Thyroid gland (tissue), 4 donors: ENCODE measurements around the gene IL18BP. TPM values are rescaled to one million over a fixed set of nuclear protein-coding genes. Genes with fewer than 3 reads are reported as not detected.

Source experiments
- DNase-seq, 2 donors: peaks; one replicate each; pipeline ENCODE4 v3.0.0-alpha.2; 2019
- H3K27ac ChIP-seq, 3 donors: fragments of 200-600 bp; sonication (generic); 1 replicate in 2 of 3; 2 replicates in 1 of 3; pipeline ENCODE4 v1.5.1; 2016 to 2019; ENCODE audit warnings: mild to moderate bottlenecking in 1 of 3, moderate library complexity in 1 of 3
- H3K27me3 ChIP-seq: fragments of 200-600 bp; sonication (generic); one replicate; pipeline ENCODE4 v1.5.1; 2019
- H3K36me3 ChIP-seq, 2 donors: fragments of 200-600 bp; sonication (generic); one replicate each; pipeline ENCODE4 v1.5.1; 2016 to 2019
- H3K4me1 ChIP-seq, 2 donors: fragments of 200-600 bp; sonication (generic); one replicate each; pipeline ENCODE4 v1.5.1; 2017 to 2019
- H3K4me3 ChIP-seq, 3 donors: fragments of 200-600 bp; sonication (generic); replicated peaks in 1 of 3; 1 replicate in 2 of 3; 2 replicates in 1 of 3; pipeline ENCODE4 v1.5.1; 2016; ENCODE audit warnings: mild to moderate bottlenecking in 1 of 3
- H3K9me3 ChIP-seq: fragments of 200-600 bp; sonication (generic); one replicate; pipeline ENCODE4 v1.5.1; 2017
- POLR2A ChIP-seq, 2 donors: fragments of 450-650 bp; IDR thresholded peaks; one replicate each; pipeline ENCODE4 v1.6.1; 2017; ENCODE audit warnings: antibody characterized with exemption in 2 of 2, mild to moderate bottlenecking in 2 of 2, moderate library complexity in 1 of 2
- WGBS, 2 donors: methylation state at CpG; one replicate each; pipeline ENCODE4 v1.1.5; 2017; 5-methylcytosine and 5-hydroxymethylcytosine counted together
- intact Hi-C: fragments of 100-400 bp; cut with DNase I; formaldehyde crosslinking; loops from one replicate; pipeline ENCODE4 v1.15.1; 2023
- total RNA-seq, 4 donors: library from RNA; depleted of rRNA; stranded (reverse); fragments of >200 nt; gene quantifications; one replicate each; pipeline ENCODE4 v1.2.3, GENCODE V29; 2016
- TF ChIP-seq, protein P1 (sequence below), 6 experiments: fragments of 200-600 bp in 3 of 6; fragments of 450-650 bp in 3 of 6; sonication (generic) in 3 of 6; IDR thresholded peaks; one replicate each; pipeline ENCODE4 v1.5.1; 2016 to 2019; ENCODE audit warnings: antibody characterized with exemption in 6 of 6, mild to moderate bottlenecking in 2 of 6, inconsistent platforms in 1 of 6, moderate library complexity in 1 of 6

The IL18BP gene
- total RNA-seq, 4 donors from 2014 or later, result 7.6 to 12.1 (median 9.5) TPM

DNA sequence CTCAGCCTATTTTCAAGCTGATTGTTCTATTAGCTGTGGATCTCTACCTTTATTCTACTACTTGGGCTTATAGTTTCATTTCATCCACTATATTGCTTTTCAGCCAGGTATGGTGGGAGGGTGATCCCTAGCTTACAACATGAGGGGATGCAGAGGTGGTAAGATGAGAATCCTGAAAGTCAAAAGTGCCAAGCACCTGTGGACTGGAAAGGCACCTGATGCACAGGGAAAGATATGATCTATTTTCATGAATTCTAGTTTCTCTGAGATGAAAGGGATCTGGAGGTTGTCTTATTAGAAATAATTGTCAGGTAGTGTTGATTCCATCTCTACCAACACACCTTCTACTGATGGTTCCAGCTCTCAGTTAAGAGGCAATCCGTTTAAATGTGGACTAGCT is 21.6 kb upstream of the IL18BP start:
- WGBS, 2 donors, result 79 to 87% methylated on average over 1 of the region's 1 CpG

DNA sequence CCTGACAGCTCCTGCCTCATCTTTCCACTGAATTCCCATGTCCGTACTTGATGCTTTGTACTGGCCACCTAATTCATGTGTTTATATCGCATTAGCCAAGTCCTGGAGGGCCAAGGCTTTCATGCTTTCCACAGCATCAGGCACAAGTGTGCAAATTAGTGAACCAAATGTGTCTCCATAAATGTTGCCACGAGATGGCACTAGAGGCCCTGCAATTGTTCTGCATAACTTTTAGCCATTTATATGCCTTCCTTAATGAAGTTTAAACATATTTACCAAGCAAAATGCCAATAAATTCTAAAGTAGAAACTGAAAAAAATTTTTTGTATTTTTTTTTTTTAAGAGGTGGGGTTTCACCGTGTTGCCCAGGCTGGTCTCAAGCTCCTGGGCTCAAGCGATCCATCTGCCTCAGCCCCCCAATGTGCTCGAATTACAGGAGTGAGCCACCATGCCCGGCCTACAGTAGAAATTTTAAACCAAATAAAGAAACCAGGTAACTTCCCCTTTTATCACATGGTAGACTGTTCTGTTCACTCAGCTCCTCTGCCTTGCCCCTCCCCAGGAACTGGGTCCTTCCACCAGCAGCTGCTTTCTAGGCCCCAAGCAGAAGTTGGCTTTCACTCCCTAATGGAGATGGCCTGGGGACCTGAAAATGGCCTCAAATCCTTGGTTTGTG is 20.8 kb upstream of the IL18BP start:
- no peaks in the 10 kb centered on the region for H3K4me1 ChIP-seq
- intact Hi-C loops, result no loop called here
- TF ChIP-seq POLR2A (IDR thresholded peaks at IDR 0.05), result no peak
- TF ChIP-seq, protein P1, sequence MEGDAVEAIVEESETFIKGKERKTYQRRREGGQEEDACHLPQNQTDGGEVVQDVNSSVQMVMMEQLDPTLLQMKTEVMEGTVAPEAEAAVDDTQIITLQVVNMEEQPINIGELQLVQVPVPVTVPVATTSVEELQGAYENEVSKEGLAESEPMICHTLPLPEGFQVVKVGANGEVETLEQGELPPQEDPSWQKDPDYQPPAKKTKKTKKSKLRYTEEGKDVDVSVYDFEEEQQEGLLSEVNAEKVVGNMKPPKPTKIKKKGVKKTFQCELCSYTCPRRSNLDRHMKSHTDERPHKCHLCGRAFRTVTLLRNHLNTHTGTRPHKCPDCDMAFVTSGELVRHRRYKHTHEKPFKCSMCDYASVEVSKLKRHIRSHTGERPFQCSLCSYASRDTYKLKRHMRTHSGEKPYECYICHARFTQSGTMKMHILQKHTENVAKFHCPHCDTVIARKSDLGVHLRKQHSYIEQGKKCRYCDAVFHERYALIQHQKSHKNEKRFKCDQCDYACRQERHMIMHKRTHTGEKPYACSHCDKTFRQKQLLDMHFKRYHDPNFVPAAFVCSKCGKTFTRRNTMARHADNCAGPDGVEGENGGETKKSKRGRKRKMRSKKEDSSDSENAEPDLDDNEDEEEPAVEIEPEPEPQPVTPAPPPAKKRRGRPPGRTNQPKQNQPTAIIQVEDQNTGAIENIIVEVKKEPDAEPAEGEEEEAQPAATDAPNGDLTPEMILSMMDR (IDR thresholded peaks at IDR 0.05), result peak; percentile 44 to 70 (median 67)
- no peak overlapping the region for H3K4me3 ChIP-seq
- WGBS, 2 donors, result 58 to 65% methylated on average over 7 of the region's 7 CpGs
- H3K36me3 ChIP-seq, result peaks cover 0 to 4% of the 10 kb centered on the region in 2 donors
- peak; percentile 53 to 61 for DNase-seq
- no peaks in the 10 kb centered on the region for H3K27me3 ChIP-seq
- H3K27ac ChIP-seq, result no peak overlapping the region
- no peaks in the 10 kb centered on the region for H3K9me3 ChIP-seq

More for the DNA sequence above, 21.6 kb upstream of the IL18BP start:
- TF ChIP-seq, protein P1 (IDR thresholded peaks at IDR 0.05), result no peak
- TF ChIP-seq POLR2A (IDR thresholded peaks at IDR 0.05), result no peak
- no peaks in the 10 kb centered on the region for H3K27me3 ChIP-seq
- H3K36me3 ChIP-seq, result peaks cover 0 to 4% of the 10 kb centered on the region in 2 donors
- H3K4me1 ChIP-seq, result no peaks in the 10 kb centered on the region
- H3K4me3 ChIP-seq, result no peak overlapping the region
- no peaks in the 10 kb centered on the region for H3K9me3 ChIP-seq
- DNase-seq, result no peak
- intact Hi-C loops, result no loop called here
- H3K27ac ChIP-seq, result no peak overlapping the region

DNA sequence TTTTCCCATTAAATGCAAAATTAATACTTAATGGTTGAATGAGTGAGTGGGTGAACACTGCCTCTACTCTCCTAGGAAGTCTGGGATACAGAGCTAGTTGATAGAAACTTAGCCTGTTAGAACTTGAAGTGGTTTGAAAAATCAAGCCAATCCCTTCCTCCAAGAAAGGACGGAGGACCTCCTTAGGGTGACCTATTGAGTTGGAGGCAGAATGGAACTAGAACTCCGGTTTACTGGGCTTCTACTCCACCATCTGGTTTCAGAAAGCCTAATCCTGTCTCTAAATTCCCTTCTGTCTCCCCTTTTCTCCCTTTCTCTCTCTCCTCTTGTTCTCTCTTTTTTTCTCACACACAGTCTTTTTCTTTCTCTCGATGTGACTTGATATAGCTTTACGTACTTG is 19.6 kb upstream of the IL18BP start:
- H3K9me3 ChIP-seq, result no peaks in the 10 kb centered on the region
- no peak overlapping the region for H3K4me3 ChIP-seq
- no peak for DNase-seq
- intact Hi-C loops, result no loop called here
- TF ChIP-seq, protein P1 (IDR thresholded peaks at IDR 0.05), result no peak
- no peak for TF ChIP-seq POLR2A (IDR thresholded peaks at IDR 0.05)
- H3K27ac ChIP-seq, result no peak overlapping the region
- H3K27me3 ChIP-seq, result no peaks in the 10 kb centered on the region
- H3K4me1 ChIP-seq, result no peaks in the 10 kb centered on the region
- peaks cover 0 to 4% of the 10 kb centered on the region in 2 donors for H3K36me3 ChIP-seq
- 94 to 95% methylated on average over 4 of the region's 4 CpGs for WGBS, 2 donors

DNA sequence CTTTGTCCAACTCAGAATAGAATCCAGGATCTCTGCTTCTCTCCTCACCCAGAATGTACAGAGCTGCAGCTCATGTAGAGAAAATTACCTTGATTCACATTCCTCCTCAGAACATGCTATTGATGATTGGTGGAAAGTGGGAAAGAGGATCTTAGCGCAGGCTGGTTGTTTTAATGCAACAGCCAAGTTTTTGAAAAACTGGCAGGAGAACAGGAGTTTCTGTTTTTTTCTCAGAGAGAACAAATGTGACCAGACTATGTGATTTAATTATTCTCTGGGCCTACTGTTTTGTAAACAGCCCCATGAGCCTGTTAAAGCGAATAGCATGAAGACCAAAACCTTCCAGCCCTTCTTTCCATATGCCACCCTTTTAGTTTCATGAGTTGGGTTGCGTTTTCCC is 19.1 kb upstream of the IL18BP start:
- H3K4me3 ChIP-seq, result no peak overlapping the region
- no peak for DNase-seq
- no peak overlapping the region for H3K27ac ChIP-seq
- TF ChIP-seq POLR2A (IDR thresholded peaks at IDR 0.05), result no peak
- TF ChIP-seq, protein P1 (IDR thresholded peaks at IDR 0.05), result no peak
- H3K4me1 ChIP-seq, result no peaks in the 10 kb centered on the region
- H3K9me3 ChIP-seq, result no peaks in the 10 kb centered on the region
- no peaks in the 10 kb centered on the region for H3K27me3 ChIP-seq
- WGBS, 2 donors, result 83 to 96% methylated on average over 3 of the region's 3 CpGs
- intact Hi-C loops, result no loop called here
- peaks cover 0 to 4% of the 10 kb centered on the region in 2 donors for H3K36me3 ChIP-seq

DNA sequence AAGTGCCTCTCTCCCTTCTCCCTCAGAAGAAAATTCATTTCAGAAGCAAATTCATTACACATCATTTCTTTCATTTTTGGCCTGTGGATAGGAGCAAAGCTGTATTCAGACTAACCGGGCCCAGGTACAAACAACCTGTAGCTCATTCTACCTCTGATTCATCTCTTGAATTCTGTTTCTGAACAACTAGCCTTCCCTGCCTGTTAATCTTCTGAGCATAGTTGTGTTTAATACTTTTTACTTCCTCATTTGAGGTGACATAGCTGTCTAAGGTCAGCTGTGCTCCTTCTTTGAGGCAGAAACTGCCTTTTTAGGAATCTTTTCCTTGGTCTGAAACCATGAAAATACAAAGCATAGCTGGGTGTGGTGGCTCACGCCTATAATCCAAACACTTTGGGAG is 12.6 kb upstream of the IL18BP start:
- Histone ChIP-seq H3K4me3 (no peak overlapping the region), H3K27ac (no peak overlapping the region), H3K9me3 (no peaks in the 10 kb centered on the region), H3K4me1 (peaks cover 10 to 14% of the 10 kb centered on the region in 2 donors), H3K27me3 (no peaks in the 10 kb centered on the region), H3K36me3 (peaks cover 0 to 7% of the 10 kb centered on the region in 2 donors)
- TF ChIP-seq, protein P1 (IDR thresholded peaks at IDR 0.05), result no peak
- TF ChIP-seq POLR2A (IDR thresholded peaks at IDR 0.05), result no peak
- intact Hi-C loops, result no loop called here
- DNase-seq, result no peak
- whole genome bisulfite sequencing, 2 donors, result 86 to 93% methylated on average over 2 of the region's 2 CpGs
